Muscle layer of duodenum (tissue), 2 donors: ENCODE measurements around the gene SGCA.

Source experiments
- H3K27ac ChIP-seq: one replicate; pipeline ENCODE4 v1.7.0; 2013; ENCODE audit warnings: mild to moderate bottlenecking, low read length
- H3K27me3 ChIP-seq: one replicate; pipeline ENCODE4 v1.7.0; 2013; ENCODE audit warnings: low read depth, mild to moderate bottlenecking, control low read depth, low read length
- H3K36me3 ChIP-seq, 2 donors: one replicate each; pipeline ENCODE4 v1.7.0; 2013; ENCODE audit warnings: low read length in 2 of 2, control low read depth in 1 of 2, mild to moderate bottlenecking in 1 of 2; ENCODE audit not compliant: insufficient read depth in 2 of 2, control insufficient read depth in 1 of 2
- H3K4me1 ChIP-seq, 2 donors: one replicate each; pipeline ENCODE4 v1.7.0; 2013; ENCODE audit warnings: low read length in 2 of 2, mild to moderate bottlenecking in 2 of 2, control low read depth in 1 of 2, moderate library complexity in 1 of 2; ENCODE audit not compliant: insufficient read depth in 2 of 2, control insufficient read depth in 1 of 2
- H3K4me3 ChIP-seq, 2 donors: one replicate each; pipeline ENCODE4 v1.7.0; 2013; ENCODE audit warnings: low read length in 2 of 2, low read depth in 1 of 2, mild to moderate bottlenecking in 1 of 2
- H3K9me3 ChIP-seq, 2 donors: one replicate each; pipeline ENCODE4 v1.7.0; 2013; ENCODE audit warnings: low read length in 2 of 2, control low read depth in 1 of 2, mild to moderate bottlenecking in 1 of 2; ENCODE audit not compliant: control insufficient read depth in 1 of 2
- donor health status: healthy.

Gene SGCA

GRCh38 chr17:50182783-50183420, 17.1 kb downstream of the SGCA start:
- Histone ChIP-seq H3K27ac (no peak overlapping the region), H3K4me1 (peaks cover 0 to 48% of the 10 kb centered on the region in 2 donors)

GRCh38 chr17:50183421-50183994, 17.7 kb downstream of the SGCA start:
- Histone ChIP-seq H3K4me3 (peak overlapping the region; percentile 1 to 24), H3K27ac (no peak overlapping the region), H3K4me1 (peaks cover 0 to 48% of the 10 kb centered on the region in 2 donors)

More at GRCh38 chr17:50182783-50183420, 17.1 kb downstream of the SGCA start:
- no peaks in the 10 kb centered on the region for H3K27me3 ChIP-seq
- H3K36me3 ChIP-seq: peaks cover 16 to 28% of the 10 kb centered on the region in 2 donors
- no peak overlapping the region for H3K4me3 ChIP-seq
- H3K9me3 ChIP-seq: no peaks in the 10 kb centered on the region

GRCh38 chr17:50184064-50184463, 18.3 kb downstream of the SGCA start:
- H3K9me3 ChIP-seq: no peaks in the 10 kb centered on the region
- H3K27me3 ChIP-seq: no peaks in the 10 kb centered on the region
- H3K4me1 ChIP-seq: peaks cover 0 to 51% of the 10 kb centered on the region in 2 donors
- peaks cover 25 to 40% of the 10 kb centered on the region in 2 donors for H3K36me3 ChIP-seq
- no peak overlapping the region for H3K27ac ChIP-seq
- H3K4me3 ChIP-seq: peak overlapping the region; percentile 1 to 24

More at GRCh38 chr17:50183421-50183994, 17.7 kb downstream of the SGCA start:
- Histone ChIP-seq H3K27me3 (no peaks in the 10 kb centered on the region), H3K9me3 (no peaks in the 10 kb centered on the region), H3K36me3 (peaks cover 20 to 34% of the 10 kb centered on the region in 2 donors)

GRCh38 chr17:50184611-50185398, 19.0 kb downstream of the SGCA start:
- Histone ChIP-seq H3K4me1 (peaks cover 0 to 58% of the 10 kb centered on the region in 2 donors), H3K27me3 (no peaks in the 10 kb centered on the region), H3K27ac (no peak overlapping the region), H3K9me3 (no peaks in the 10 kb centered on the region), H3K36me3 (peaks cover 28 to 47% of the 10 kb centered on the region in 2 donors), H3K4me3 (no peak overlapping the region)

- H3K36me3 ChIP-seq: peaks cover 32 to 58% of the 10 kb centered on the region in 2 donors
Observed at GRCh38 chr17:50185631-50186471, 20.0 kb downstream of the SGCA start.

GRCh38 chr17:50186661-50187393, 21.0 kb downstream of the SGCA start:
- Histone ChIP-seq H3K36me3 (peaks cover 38 to 68% of the 10 kb centered on the region in 2 donors), H3K4me3 (no peak overlapping the region), H3K4me1 (peaks cover 0 to 53% of the 10 kb centered on the region in 2 donors), H3K9me3 (no peaks in the 10 kb centered on the region), H3K27me3 (no peaks in the 10 kb centered on the region), H3K27ac (no peak overlapping the region)

More at GRCh38 chr17:50185631-50186471, 20.0 kb downstream of the SGCA start:
- Histone ChIP-seq H3K9me3 (no peaks in the 10 kb centered on the region), H3K27me3 (no peaks in the 10 kb centered on the region), H3K4me3 (no peak overlapping the region), H3K4me1 (peaks cover 0 to 60% of the 10 kb centered on the region in 2 donors), H3K27ac (no peak overlapping the region)

- H3K27ac ChIP-seq: no peak overlapping the region
- H3K9me3 ChIP-seq: no peaks in the 10 kb centered on the region
- peaks cover 44 to 73% of the 10 kb centered on the region in 2 donors for H3K36me3 ChIP-seq
- no peaks in the 10 kb centered on the region for H3K27me3 ChIP-seq
- H3K4me1 ChIP-seq: peaks cover 0 to 53% of the 10 kb centered on the region in 2 donors
- no peak overlapping the region for H3K4me3 ChIP-seq
Observed at GRCh38 chr17:50187394-50187725, 21.6 kb downstream of the SGCA start.

- peaks cover 50 to 79% of the 10 kb centered on the region in 2 donors for H3K36me3 ChIP-seq
- no peak overlapping the region for H3K4me3 ChIP-seq
- H3K27ac ChIP-seq: no peak overlapping the region
- no peaks in the 10 kb centered on the region for H3K27me3 ChIP-seq
- H3K9me3 ChIP-seq: no peaks in the 10 kb centered on the region
- peaks cover 0 to 59% of the 10 kb centered on the region in 2 donors for H3K4me1 ChIP-seq
Observed at GRCh38 chr17:50187751-50188530, 22.1 kb downstream of the SGCA start.

- no peak overlapping the region for H3K4me3 ChIP-seq
- peaks cover 52 to 83% of the 10 kb centered on the region in 2 donors for H3K36me3 ChIP-seq
- H3K27me3 ChIP-seq: no peaks in the 10 kb centered on the region
- H3K9me3 ChIP-seq: no peaks in the 10 kb centered on the region
- H3K27ac ChIP-seq: no peak overlapping the region
- H3K4me1 ChIP-seq: peaks cover 0 to 59% of the 10 kb centered on the region in 2 donors
Observed at GRCh38 chr17:50188531-50188920, 22.7 kb downstream of the SGCA start.
